Transverse colon (tissue), 3 donors: Measurements from ENCODE around the gene RPL28.

Source experiments
- CTCF ChIP-seq, 5 experiments: fragments of 200-600 bp in 3 of 5; fragments of 450-650 bp in 2 of 5; sonication (generic) in 3 of 5; IDR thresholded peaks; 1 replicate in 2 of 5; 2 replicates in 3 of 5; pipeline ENCODE4 v1.5.1; 2016 to 2017; ENCODE audit warnings: antibody characterized with exemption in 5 of 5, inconsistent platforms in 3 of 5, mild to moderate bottlenecking in 2 of 5, moderate library complexity in 1 of 5
- POLR2A ChIP-seq: fragments of 450-650 bp; IDR thresholded peaks from one replicate; pipeline ENCODE4 v1.6.1; 2016; ENCODE audit warnings: antibody characterized with exemption, mild to moderate bottlenecking, moderate library complexity

DNA sequence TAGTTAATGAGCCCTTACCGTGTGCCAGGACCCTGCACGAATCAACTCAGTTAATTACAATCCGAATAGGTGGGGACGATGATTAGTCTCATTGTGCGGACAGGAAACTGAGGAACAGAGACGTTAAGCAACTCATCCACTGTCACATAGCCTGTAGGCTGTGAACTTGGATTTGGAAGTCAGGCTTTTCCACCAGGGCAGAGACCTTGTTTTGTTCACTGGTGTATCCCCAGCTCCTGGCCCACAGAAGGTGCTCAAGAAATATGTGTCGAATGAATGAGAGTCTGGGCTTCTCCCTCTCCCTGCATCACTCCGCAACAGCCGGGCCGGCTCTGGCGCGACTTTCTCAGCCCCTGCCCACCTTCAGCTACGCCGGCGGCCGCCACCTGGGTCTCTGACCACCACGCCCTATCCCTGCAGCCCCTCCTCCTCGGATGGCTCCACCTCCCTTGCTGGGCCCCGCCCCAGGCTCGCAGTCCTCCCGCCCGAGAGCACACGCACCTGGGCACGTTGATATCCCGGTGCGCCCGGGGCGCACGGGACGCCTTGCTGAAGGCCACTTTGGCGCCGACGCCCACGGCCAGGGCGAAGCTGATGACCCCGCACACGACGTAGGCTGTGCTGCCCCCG is 56.1 kb downstream of the RPL28 start:
- TF ChIP-seq POLR2A (no peak), CTCF (IDR thresholded peaks at IDR 0.05) (no peak)
